Measurements from ENCODE around the gene DIAPH3. TPM values are rescaled to one million over a fixed set of nuclear protein-coding genes. Genes with fewer than 3 reads are reported as not detected.

The DIAPH3 gene
- total RNA-seq, 1 experiment from 2014 or later, result 11.9 TPM

DNA sequence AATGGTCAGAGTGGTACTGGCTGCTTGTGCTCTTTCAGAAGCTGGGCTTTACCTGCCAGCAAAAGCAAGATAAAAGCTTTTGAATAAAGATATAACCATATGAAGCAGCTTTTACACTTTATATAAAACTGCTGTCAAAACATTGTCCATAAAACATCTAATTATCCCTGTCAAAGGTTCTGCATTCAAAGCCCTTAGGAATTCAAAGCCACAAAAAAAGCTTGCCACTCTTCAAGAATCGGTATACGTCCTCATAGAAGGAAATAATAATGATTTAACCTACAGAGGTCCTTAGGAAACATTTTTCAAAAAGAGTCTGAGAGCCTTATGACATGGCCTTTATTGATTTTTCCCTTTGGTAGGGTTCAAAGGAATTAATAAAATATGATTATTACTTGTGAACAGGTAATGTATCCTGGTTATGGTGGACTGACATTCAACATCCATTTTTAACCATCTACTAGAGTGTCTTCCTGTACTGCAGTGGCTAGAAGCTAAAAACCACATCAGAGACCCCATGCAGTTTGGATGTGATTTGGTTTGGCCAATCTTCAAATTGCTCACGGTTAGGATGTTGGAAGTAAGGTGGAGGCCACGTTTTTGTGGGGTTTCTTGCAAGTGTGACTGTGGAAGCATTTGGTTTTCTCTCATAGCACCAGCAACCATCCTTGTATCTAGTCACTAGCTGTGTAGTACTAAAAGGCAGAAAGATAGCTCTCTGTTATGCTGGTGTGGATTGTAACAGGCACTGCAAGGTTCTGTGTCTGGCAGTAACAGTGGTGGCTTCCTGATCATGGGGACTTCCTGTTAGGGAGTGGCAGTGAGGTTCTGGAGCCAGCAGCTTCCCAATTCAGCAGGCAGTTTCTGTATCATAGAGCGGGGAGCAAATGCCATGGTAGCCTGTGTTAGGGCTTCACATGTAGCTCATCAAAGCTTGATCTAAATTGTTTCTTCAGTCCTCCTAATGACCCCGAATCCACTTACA, 441.5 kb downstream of the DIAPH3 start:
- DNase-seq (ENCODE audit: low read depth), result no peak

DNA sequence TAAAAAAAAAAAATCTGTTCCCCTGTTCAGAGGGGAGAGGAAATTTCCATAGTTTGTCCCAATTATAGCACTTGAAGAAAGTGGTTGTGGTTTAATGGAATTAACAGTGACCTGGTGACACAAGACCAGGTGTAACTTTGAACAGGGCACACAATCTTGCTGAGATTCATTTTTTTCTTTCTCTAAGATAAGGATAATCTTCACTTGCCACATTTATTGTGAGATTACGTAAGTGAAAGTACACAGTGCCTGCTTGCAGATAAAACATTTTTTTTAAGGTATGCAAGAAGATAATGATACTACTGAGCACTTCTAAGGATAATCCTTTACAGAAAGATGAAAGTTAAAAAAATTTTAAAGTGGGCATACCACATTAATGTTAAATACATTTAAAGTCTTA, 448.1 kb downstream of the DIAPH3 start:
- no peak for DNase-seq (ENCODE audit: low read depth)

DNA sequence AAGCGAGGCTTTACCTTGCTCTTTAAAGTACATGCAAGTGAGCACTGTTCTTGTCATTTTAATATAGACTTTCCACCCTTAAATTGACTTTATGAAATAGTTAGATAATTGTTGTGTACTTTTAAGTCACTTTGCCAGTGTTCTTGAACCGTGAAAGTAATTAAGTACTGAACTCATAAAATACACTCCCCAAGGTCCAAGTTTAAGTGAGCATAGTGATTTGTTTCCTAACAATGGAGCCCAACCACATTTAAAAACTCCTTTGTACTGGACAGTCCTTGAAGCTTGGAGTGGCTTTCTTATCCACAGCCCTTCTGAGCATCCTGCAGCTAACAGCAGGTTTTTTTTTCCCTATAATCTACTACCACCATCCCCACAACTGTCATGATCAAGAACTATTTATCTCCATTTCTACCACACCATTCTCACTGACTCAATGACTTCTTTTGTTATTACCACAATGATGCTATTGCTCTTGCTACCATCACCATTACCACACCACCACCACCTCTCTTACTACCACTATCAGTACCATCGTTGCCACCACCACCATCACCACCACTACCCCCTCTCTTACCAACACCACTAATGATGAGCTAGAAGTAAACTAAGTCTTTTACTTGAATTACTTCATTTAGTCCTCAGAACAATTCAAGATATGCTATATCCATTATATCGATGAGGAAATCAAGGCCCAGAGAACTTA, 452.6 kb downstream of the DIAPH3 start:
- DNase-seq (ENCODE audit: low read depth), result no peak

DNA sequence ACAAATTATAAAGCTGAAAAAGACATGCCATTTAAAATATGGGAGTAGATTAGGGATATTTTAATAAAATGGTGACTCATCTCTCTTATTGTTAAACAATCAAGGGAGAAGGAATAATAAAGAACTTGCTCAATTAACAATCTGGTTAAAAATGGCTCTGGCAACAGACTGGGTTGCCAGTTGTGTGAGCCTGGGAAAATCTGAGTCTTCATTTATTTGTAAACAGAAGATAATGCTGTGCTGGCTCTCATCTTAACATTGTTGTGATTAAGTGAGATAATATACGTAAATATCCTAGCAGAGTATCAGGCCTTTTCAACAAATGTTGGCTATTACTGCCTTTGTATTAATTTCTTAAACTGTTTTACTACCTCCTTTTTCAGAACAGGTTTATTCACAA, 453.3 kb downstream of the DIAPH3 start:
- no peak for DNase-seq (ENCODE audit: low read depth)

DNA sequence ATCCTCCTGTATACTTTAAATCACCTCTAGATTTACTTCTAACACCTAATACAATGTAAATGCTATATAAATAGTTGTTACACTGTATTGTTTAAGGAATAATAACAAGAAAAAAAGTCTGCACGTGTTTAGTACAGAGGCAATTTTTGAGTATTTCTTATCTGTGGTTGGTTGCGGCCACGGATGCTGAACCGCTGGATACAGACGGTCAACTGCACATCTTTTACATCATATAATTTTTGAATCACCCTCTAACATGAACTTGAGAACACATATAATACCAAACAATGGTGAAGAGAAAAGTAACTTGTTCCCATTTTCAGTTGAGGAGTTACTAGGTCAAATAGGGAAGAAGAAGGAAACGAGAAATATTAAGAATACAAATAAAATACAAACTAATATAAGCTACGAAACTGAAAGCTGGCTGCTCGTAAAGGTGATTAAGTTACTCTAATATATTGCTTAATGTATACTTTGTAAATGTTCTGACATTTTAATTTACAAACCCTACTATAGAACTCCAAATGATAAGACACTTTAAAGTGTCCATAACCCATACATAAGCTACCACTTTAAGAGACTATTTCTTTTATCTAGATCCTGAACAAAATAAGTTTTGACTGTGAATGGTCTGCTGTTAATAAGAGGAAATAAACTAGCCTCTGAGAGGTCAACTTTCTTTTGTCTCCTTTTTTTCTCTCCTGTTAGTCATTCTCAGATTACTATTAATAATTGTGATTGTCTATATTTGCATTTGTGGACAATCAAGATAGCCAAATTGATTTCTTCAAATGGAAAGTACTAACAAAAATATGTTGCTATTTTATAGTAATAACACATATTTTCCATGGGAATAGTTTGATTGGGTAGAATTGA, 457.4 kb downstream of the DIAPH3 start:
- DNase-seq (ENCODE audit: low read depth), result no peak

DNA sequence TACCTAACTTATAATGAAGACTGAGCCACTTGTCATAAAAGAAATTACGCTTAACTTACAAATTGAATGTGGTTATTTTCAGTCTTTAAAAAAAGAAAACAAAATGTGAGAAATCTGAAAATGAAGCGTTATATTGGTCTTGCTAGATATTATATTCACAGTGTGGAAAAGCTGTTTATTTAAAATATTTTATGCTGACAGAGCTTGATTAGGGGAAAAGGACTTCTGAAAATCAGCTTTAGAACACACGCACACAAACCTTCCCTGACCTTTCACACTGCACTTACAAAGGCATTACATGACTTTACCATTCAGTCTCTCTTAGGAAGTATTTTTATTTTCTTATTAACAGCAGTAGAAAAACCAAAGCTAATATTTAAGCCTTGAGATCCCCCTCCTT, 461.5 kb downstream of the DIAPH3 start:
- DNase-seq (ENCODE audit: low read depth), result no peak

DNA sequence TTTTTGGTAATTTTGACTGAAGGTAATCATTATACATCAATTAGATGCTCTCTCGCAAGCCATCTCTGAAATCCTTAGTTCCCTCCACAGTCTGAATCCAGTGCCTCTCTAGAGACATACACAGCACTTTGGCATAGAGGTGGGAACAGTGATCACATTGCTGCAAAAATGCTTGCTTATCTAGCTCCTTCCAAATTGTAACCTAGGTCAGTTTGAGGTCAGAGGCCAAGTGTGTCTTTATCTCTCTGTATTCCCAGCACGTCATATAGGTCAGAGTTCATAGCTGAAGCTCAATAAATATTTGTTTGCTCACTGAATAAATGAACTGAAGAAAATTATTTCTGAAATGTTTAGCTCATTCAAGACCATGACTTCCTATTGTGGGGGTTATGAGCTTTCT, 462.5 kb downstream of the DIAPH3 start:
- DNase-seq (ENCODE audit: low read depth), result no peak

DNA sequence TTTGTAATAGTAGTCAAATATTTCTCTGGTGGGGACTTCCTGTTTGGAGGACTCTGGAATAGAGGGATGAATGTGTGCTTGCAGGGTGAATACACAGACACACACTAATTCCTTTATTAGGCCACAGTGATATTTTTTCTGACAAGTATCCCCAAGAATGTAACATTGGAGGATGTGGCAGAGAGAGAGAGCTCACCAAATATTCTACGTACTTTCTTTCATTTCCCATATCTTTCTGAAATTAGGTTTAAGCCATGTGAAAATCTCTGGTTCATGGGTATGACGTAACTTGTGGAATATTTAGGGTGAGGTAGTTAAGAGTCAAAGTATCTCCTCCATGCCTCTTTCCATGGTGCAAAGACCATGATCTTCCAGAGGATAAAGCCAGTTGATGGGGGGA, 463.4 kb downstream of the DIAPH3 start:
- no peak for DNase-seq (ENCODE audit: low read depth)

DNA sequence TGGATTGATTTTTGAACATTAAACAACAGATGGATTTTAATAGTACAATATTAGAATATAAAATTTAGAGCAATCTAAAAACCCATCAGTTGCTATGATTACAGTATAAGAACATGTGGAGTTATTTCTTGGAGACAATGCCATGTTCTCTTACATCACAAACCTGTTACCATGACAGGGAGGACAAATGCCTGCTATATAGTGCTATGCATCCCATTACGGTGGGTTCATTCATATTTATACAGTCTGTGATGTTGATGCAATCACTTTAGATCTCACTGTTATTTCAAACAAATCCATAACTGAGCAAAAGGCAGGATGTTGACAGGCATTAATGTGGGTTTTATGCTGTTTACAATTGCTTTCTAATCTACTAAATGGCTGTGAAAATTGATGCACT, 467.5 kb downstream of the DIAPH3 start:
- DNase-seq (ENCODE audit: low read depth), result no peak

DNA sequence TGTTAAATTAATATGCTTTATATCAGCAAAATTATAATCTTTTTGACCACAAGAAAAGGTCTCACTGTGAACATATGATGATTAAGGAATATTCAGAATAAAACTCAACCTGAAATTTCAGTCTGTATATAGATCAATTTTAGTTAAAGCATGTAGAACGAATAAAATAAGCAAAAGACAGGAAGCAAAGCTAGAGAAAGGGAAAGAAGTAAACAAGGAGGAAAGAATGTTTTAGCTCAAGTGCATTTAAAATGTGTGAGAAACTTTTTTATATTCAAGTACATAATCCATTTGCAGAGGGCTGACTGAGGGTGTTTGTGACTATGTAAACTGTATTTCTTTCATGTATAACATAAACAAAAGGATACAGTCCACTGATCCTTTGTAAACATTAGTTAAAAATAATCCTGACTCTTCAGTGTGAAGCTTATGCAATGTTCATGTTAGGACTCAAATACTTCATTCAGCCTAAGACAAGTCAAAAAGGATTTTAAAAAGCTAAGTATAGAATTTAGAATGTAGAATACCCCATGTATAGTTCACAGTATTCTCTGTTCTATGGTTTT, 472.1 kb downstream of the DIAPH3 start:
- no peak for DNase-seq (ENCODE audit: low read depth)

DNA sequence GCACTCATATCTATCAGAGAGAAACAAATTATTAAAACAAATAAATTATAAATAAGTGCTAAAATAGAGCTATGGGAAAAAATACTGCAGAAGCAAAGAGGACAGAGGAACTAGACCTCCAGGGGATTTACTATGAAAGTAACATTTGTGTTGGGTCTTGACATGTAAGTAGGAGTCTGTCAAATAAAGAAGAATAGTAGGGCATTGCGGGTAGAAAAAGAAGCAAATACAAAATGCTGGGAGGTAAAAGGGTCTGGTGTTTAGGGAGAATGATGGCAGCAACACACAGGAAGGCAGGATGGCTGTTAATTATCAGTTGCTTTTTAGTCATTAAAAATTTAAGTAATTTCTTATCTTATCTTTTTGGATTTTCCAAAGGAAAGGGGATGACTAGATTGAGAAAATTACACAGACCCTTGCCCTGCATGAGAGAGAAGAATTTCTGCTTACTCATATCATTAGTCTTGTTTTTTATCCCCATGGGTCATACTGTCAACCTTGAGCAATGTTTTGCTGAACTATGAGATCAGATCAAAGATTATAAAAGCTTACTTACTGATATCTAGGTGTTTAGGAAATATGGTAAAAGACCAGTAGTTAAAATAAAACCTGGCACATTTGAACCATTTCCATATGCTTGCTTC, 472.7 kb downstream of the DIAPH3 start:
- DNase-seq (ENCODE audit: low read depth), result no peak

DNA sequence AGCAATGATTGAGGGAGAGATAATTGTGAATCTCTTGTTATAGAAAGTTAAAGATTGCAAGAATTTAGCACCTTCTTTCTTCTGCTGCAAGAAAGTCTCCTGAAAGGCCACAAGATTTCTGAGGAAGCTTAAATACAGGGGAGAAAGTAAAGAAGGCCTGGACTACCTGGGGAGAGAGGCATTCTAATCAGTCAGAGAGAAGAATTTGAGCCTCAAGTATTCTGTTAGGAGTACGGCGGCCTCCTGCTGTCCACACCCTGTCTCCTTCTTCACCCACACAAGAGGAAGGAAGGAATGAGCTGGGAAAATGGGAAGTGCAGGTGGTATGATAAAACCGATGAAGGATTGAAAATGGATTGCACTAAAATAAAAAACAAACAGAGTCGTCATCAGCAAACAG, 474.7 kb downstream of the DIAPH3 start:
- no peak for DNase-seq (ENCODE audit: low read depth)

DNA sequence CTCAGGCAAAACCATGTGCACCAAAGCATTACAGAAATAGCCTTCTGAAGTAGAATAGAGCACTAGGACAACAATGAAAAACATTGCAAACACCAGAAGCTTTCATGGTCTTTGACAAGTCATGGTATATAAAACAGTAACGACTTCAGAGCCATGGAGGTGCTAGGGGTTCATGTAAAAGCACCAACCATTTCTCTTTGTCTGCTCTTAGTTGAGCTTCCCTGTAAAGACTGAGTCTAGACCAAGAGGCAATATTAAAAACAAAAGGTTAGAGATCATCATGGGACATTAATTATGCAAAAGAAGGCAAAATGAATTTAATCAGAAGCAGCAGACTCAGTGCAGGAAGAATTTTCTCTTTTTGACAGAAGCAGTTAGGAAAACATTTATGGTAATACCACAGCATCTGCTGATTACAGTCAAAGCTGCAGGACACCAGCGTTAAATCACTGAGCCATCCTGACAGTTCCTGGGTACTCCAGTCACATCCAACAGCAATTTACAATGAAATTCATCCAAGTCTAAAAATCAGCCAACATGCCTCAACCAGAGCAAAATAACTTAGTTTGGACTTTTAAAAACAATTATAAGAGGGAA, 476.8 kb downstream of the DIAPH3 start:
- DNase-seq (ENCODE audit: low read depth), result no peak

DNA sequence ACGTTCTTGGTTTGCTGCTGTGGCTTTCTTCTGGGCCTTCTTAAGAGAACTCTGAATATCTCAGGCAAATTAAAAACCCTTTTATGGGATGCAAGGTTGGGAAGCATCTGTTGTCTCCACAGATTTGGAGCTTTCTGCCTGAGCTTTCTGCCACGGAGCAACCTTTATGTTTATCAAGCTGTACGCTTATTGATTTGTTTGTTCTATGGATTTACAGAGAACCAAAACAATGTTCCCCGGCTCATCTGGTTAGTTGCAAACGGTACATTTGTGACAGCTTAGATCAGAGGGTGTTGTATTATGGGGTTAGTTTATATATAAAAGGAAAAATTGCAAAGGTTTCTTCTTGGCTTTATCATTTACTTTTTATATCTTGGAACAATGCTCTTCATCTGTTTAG, 479.6 kb downstream of the DIAPH3 start:
- no peak for DNase-seq (ENCODE audit: low read depth)

DNA sequence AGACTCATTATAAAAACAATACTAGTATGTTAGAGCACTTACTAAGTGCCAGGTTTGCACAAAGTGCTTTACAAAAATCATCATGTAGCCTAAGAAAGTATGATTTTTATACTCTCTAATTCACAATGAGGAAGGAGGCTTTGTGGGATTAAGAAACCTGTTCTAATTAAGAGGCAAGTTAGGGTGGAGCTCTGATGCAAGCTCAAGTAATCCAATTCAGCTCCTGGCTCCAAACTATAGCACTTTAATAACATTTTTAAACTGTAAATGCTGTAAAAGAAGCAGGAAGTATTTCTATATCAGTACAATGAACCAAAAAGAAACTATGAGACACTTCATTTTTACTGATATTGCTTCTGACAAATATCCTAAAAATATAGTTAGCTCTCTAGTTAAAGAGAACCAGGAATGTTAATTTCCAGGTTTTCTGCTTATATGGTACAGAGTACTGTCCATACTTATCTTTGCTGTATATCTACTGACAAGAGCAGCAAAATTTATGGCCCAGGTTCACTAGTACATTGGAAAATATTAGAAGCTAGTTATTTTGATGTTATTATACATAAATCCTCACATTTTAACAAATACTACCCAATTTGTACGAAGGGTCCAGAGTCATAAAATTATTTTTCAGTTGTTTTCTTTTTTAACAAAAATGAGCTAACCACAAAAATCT, 482.0 kb downstream of the DIAPH3 start:
- DNase-seq (ENCODE audit: low read depth), result no peak

DNA sequence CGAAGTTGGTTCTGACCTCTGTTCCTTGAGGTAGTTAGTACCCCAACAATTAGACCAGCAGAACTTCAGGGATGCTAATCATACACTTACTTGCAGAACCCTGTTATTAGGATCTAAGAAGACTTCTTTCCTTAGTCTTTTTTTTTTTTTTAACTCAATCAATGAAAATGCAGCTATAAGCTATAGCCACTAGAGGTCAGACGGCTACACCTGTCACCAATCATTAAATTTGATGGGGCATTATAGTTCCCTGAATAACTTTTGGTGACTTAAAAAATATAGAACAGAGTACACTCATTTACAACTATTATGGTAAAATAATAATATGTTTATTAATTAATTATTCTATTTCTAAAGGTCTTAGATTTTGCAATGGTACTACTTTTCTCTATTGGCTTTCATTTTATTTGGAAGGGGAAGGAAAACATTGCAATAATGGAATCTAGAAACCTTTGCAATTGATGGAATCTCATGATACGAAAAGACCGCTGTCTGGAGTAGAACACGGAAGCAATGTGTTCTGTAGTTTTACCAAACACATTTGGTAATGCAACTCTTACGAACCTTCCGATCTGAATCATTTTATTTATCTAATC, 483.2 kb downstream of the DIAPH3 start:
- DNase-seq (ENCODE audit: low read depth), result no peak

DNA sequence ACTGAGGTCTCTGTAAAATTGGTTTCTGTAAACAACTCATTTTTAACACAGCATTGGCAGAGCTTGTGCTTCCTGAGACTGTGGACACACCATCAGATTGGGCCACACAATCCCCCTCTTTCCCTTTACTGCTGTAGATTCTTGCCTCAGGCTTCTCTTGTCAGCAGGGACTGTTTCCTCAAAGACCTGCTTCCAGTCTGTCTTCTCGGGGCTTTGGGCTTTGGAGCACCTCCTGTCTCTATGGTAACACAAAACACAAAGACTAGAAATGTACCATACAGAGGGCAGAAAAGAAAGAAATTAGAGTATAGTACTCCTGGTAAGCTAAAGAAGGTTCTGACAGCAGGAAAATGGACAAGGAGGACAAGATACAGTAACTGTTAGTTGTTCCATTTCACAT, 484.5 kb downstream of the DIAPH3 start:
- DNase-seq (ENCODE audit: low read depth), result no peak

DNA sequence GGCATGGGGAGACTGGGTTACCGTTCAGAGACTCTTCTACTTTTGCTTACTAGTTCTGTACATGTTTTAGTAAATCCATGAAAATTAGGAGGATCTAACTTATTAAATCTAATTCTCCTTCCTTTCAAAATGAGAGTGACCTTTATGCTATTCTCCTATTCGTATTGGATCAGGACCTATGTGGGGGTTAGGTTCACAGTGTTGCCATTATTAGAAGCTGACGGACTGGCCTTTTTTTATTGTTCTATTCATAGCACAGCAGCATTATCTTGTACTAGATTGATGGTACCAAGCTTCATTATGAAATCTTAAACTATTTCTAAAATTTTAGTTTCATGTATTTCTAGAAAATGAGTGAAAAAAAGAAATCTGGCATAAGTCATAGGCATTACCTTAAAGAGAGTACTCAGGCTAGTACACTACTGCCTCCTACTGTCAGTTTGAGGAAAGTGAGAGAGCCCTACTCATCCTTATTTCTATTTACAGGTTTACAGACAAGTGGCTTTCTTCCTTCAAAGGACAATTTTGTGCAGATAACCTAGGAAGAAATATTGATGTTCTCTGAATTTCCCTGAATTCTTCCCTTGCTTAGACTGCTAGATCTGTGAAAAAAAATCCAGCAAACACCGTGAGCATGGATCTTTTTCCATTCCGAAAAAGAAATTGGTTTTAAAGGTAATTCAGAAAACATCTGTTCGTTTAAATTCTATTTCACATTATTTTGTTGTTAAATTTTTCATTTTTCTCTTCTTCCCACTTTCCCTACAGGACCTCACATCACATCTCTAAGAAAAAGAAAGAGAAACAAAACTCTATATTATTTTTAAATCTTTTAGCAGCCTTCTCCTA, 485.5 kb downstream of the DIAPH3 start:
- no peak for DNase-seq (ENCODE audit: low read depth)

DNA sequence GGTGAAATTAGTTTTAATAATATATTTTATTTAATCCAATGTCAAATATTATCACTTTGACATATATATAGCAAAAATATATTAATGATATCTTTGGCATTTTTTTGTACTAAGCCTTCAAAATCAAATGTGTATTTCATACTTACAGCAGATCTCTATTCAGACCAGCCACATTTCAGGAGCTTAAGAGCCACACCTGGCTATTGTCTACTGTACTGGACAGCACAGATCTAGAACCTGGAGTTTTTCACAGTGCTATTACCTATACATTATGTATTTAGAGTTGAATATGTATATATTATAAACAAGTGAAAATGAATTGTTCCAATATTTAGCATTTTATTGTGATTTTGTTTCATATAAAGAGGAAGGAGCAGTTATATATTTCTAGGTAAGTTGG, 486.3 kb downstream of the DIAPH3 start:
- no peak for DNase-seq (ENCODE audit: low read depth)
